Left cardiac atrium (tissue), 4 donors: ENCODE measurements around the gene REL. TPM values are rescaled to one million over a fixed set of nuclear protein-coding genes. Genes with fewer than 3 reads are reported as not detected.
"Not testable (repeated sequence)": the region's sequence is repeated elsewhere in the genome, so short reads cannot be mapped to it uniquely, and the experiment has no call there.

Experiments
- ATAC-seq, 2 donors: fragments of 200-7000 bp; cut with Tn5 transposase; one replicate each; pipeline ENCODE4 v1.9.1; 2020; ENCODE audit warnings: mild to moderate bottlenecking in 2 of 2, moderate library complexity in 2 of 2
- DNase-seq: peaks from one replicate; pipeline ENCODE4 v3.0.0-alpha.2; 2020
- intact Hi-C, 2 donors: fragments of 100-400 bp; cut with DNase I; formaldehyde crosslinking; loops; one replicate each; pipeline versions ENCODE4 v1.14.1 to v1.15.1; 2022 to 2023
- total RNA-seq, 2 donors: library from RNA; stranded (reverse); fragmentation: NEBNext Ultra II Directional; extraction: Animal tissue kit (Norgen Biotek cat#: 25700); gene quantifications; one replicate each; pipeline ENCODE4 v1.2.1, GENCODE V29; 2021
- donor health status: DM: no; HTN: yes; CAD: no.
- donor health status: DM: no; HTN: yes; CAD: no; lungs with severe emphysema.
- donor health status: DM: yes; HTN: yes; CAD: no.
- donor health status: Dilated cardiomyopathy.

Gene REL
- total RNA-seq, 2 donors from 2014 or later: 7.3 to 8.2 TPM

GRCh38 chr2:60865361-60865760 is 16.0 kb upstream of the REL start:
- DNase-seq, ATAC-seq, intact Hi-C loops: not testable (repeated sequence)

GRCh38 chr2:60867007-60867406 is 14.4 kb upstream of the REL start:
- DNase-seq (no peak), ATAC-seq (no peak)
- intact Hi-C loops: no loop called here

- intact Hi-C loops: no loop called here
- peak; percentile 55 to 67 for ATAC-seq
- peak; percentile 23 for DNase-seq
Observed at GRCh38 chr2:60867848-60868247, 13.5 kb upstream of the REL start.

GRCh38 chr2:60868589-60869273 is 12.6 kb upstream of the REL start:
- ATAC-seq (no peak), DNase-seq (no peak)
- intact Hi-C loops: no loop called here

GRCh38 chr2:60872510-60872928 is 8.9 kb upstream of the REL start:
- DNase-seq (no peak), ATAC-seq (no peak)
- intact Hi-C loops: no loop called here

GRCh38 chr2:60873381-60873780 is 8.0 kb upstream of the REL start:
- intact Hi-C loops: no loop called here
- DNase-seq (no peak), ATAC-seq (no peak)

GRCh38 chr2:60875520-60875919 is 5.9 kb upstream of the REL start:
- intact Hi-C loops: no loop called here
- no peak for ATAC-seq
- DNase-seq: no peak

GRCh38 chr2:60880643-60881046 is 729 bp upstream of the REL start:
- ATAC-seq (peak; percentile 3), DNase-seq (no peak)
- intact Hi-C loops: loop anchor here in 1 of 2 donors (5.0 kb wide), 1 partner anchor 88 kb away; no protein-coding TSS in a partner anchor

- DNase-seq: no peak
- ATAC-seq: no peak
- intact Hi-C loops: loop anchor here in 1 of 2 donors (5.0 kb wide), 1 partner anchor 91 kb away; no protein-coding TSS in a partner anchor
Observed at GRCh38 chr2:60882971-60883753, 1.8 kb downstream of the REL start.

- DNase-seq: no peak
- no peak for ATAC-seq
- intact Hi-C loops: loop anchor here in 1 of 2 donors (5.0 kb wide), 1 partner anchor 92 kb away; no protein-coding TSS in a partner anchor
Observed at GRCh38 chr2:60883896-60884295, 2.5 kb downstream of the REL start.

- ATAC-seq (no peak), DNase-seq (no peak)
- intact Hi-C loops: loop anchor here in 1 of 2 donors (5.0 kb wide), 1 partner anchor 92 kb away; no protein-coding TSS in a partner anchor
Observed at GRCh38 chr2:60884800-60885199, 3.4 kb downstream of the REL start.

- ATAC-seq (no peak), DNase-seq (no peak)
- intact Hi-C loops: no loop called here
Observed at GRCh38 chr2:60885683-60886082, 4.3 kb downstream of the REL start.

- no peak for ATAC-seq
- intact Hi-C loops: no loop called here
- DNase-seq: no peak
Observed at GRCh38 chr2:60886991-60887390, 5.6 kb downstream of the REL start.

- ATAC-seq (no peak), DNase-seq (no peak)
- intact Hi-C loops: no loop called here
Observed at GRCh38 chr2:60888853-60889252, 7.5 kb downstream of the REL start.

GRCh38 chr2:60889581-60890392 is 8.4 kb downstream of the REL start:
- DNase-seq, intact Hi-C loops: not testable (repeated sequence)

GRCh38 chr2:60890393-60890707 is 9.0 kb downstream of the REL start:
- intact Hi-C loops: no loop called here

More at GRCh38 chr2:60889581-60890392, 8.4 kb downstream of the REL start:
- ATAC-seq: not testable (repeated sequence)

GRCh38 chr2:60891180-60891579 is 9.8 kb downstream of the REL start:
- ATAC-seq (no peak), DNase-seq (no peak)
- intact Hi-C loops: no loop called here

More at GRCh38 chr2:60890393-60890707, 9.0 kb downstream of the REL start:
- ATAC-seq: no peak
- no peak for DNase-seq

GRCh38 chr2:60898567-60898966 is 17.2 kb downstream of the REL start:
- intact Hi-C loops: no loop called here
- DNase-seq (no peak), ATAC-seq (no peak)

- intact Hi-C loops: no loop called here
- ATAC-seq (no peak), DNase-seq (no peak)
Observed at GRCh38 chr2:60899230-60899891, 18.0 kb downstream of the REL start.
